Retinal pigment epithelial cell (primary cell): ENCODE results near the gene TBC1D20.

Source experiments
- DNase-seq: peaks from one replicate; pipeline ENCODE4 v3.0.0-alpha.2; 2010; ENCODE audit warnings: low read depth
- H3K4me3 ChIP-seq: 2 replicates; pipeline ENCODE4 v1.5.1; 2011; ENCODE audit warnings: mild to moderate bottlenecking, low read length, control low read depth, moderate library complexity
- CTCF ChIP-seq: conservative IDR thresholded peaks from 2 replicates; pipeline ENCODE4 v1.5.1; 2011; ENCODE audit warnings: low read depth, low read length, control low read depth, inconsistent platforms

TBC1D20 gene

GRCh38 chr20:430091-430999 lies 32.0 kb downstream of the TBC1D20 start:
- no peak for TF ChIP-seq CTCF
- DNase-seq, result no peak
- H3K4me3 ChIP-seq, result no peak overlapping the region

- DNase-seq, result no peak
- no peak for TF ChIP-seq CTCF
- H3K4me3 ChIP-seq, result no peak overlapping the region
Observed at GRCh38 chr20:428658-429200, 33.6 kb downstream of the TBC1D20 start.

GRCh38 chr20:427849-428657 lies 34.3 kb downstream of the TBC1D20 start:
- TF ChIP-seq CTCF, result no peak
- DNase-seq, result no peak
- no peak overlapping the region for H3K4me3 ChIP-seq

- TF ChIP-seq CTCF, result no peak
- no peak overlapping the region for H3K4me3 ChIP-seq
- no peak for DNase-seq
Observed at GRCh38 chr20:427401-427800, 34.9 kb downstream of the TBC1D20 start.

- no peak overlapping the region for H3K4me3 ChIP-seq
- TF ChIP-seq CTCF, result no peak
- no peak for DNase-seq
Observed at GRCh38 chr20:426566-426965, 35.8 kb downstream of the TBC1D20 start.

- H3K4me3 ChIP-seq, result no peak overlapping the region
- DNase-seq, result no peak
- no peak for TF ChIP-seq CTCF
Observed at GRCh38 chr20:421685-422250, 40.6 kb downstream of the TBC1D20 start.
